ENCODE results near the gene HMCN2.

HMCN2 gene

GRCh38 chr9:130478736-130479575, 213.4 kb downstream of the HMCN2 start:
- Histone ChIP-seq H3K27me3 (ENCODE audit: control insufficient read depth in 1 of 2, insufficient read depth in 2 of 2, low read length in 2 of 2) (no peaks in the 10 kb centered on the region), H3K27ac (ENCODE audit: low read depth, low read length) (no peak overlapping the region), H3K4me3 (ENCODE audit: low read depth in 1 of 2, low read length in 2 of 2) (no peak overlapping the region), H3K9ac (ENCODE audit: low read length) (no peak overlapping the region), H3K4me1 (ENCODE audit: insufficient read depth, low read length) (no peaks in the 10 kb centered on the region), H3K9me3 (ENCODE audit: low read length) (no peaks in the 10 kb centered on the region), H3K36me3 (ENCODE audit: insufficient read depth, low read length) (no peaks in the 10 kb centered on the region)

GRCh38 chr9:130479587-130479986, 214.0 kb downstream of the HMCN2 start:
- Histone ChIP-seq H3K9me3 (ENCODE audit: low read length) (no peaks in the 10 kb centered on the region), H3K9ac (ENCODE audit: low read length) (no peak overlapping the region), H3K4me3 (ENCODE audit: low read depth in 1 of 2, low read length in 2 of 2) (no peak overlapping the region), H3K27me3 (ENCODE audit: control insufficient read depth in 1 of 2, insufficient read depth in 2 of 2, low read length in 2 of 2) (no peaks in the 10 kb centered on the region), H3K27ac (ENCODE audit: low read depth, low read length) (no peak overlapping the region), H3K36me3 (ENCODE audit: insufficient read depth, low read length) (no peaks in the 10 kb centered on the region), H3K4me1 (ENCODE audit: insufficient read depth, low read length) (no peaks in the 10 kb centered on the region)

- Histone ChIP-seq H3K9me3 (ENCODE audit: low read length) (no peaks in the 10 kb centered on the region), H3K4me3 (ENCODE audit: low read depth in 1 of 2, low read length in 2 of 2) (no peak overlapping the region), H3K9ac (ENCODE audit: low read length) (no peak overlapping the region), H3K4me1 (ENCODE audit: insufficient read depth, low read length) (no peaks in the 10 kb centered on the region), H3K27ac (ENCODE audit: low read depth, low read length) (no peak overlapping the region), H3K27me3 (ENCODE audit: control insufficient read depth in 1 of 2, insufficient read depth in 2 of 2, low read length in 2 of 2) (no peaks in the 10 kb centered on the region), H3K36me3 (ENCODE audit: insufficient read depth, low read length) (no peaks in the 10 kb centered on the region)
These were observed 215.1 kb downstream of the HMCN2 start for GRCh38 chr9:130480673-130481072.

GRCh38 chr9:130482463-130482862, 216.9 kb downstream of the HMCN2 start:
- Histone ChIP-seq H3K4me3 (ENCODE audit: low read depth in 1 of 2, low read length in 2 of 2) (no peak overlapping the region), H3K27me3 (ENCODE audit: control insufficient read depth in 1 of 2, insufficient read depth in 2 of 2, low read length in 2 of 2) (no peaks in the 10 kb centered on the region), H3K4me1 (ENCODE audit: insufficient read depth, low read length) (no peaks in the 10 kb centered on the region), H3K9ac (ENCODE audit: low read length) (no peak overlapping the region), H3K36me3 (ENCODE audit: insufficient read depth, low read length) (no peaks in the 10 kb centered on the region), H3K9me3 (ENCODE audit: low read length) (no peaks in the 10 kb centered on the region), H3K27ac (ENCODE audit: low read depth, low read length) (no peak overlapping the region)

GRCh38 chr9:130483371-130483971, 217.9 kb downstream of the HMCN2 start:
- no peak overlapping the region for H3K9ac ChIP-seq (ENCODE audit: low read length)
- H3K27me3 ChIP-seq (ENCODE audit: control insufficient read depth in 1 of 2, insufficient read depth in 2 of 2, low read length in 2 of 2): no peaks in the 10 kb centered on the region
- H3K36me3 ChIP-seq (ENCODE audit: insufficient read depth, low read length): no peaks in the 10 kb centered on the region
- no peak overlapping the region for H3K4me3 ChIP-seq (ENCODE audit: low read depth in 1 of 2, low read length in 2 of 2)
- no peak overlapping the region for H3K27ac ChIP-seq (ENCODE audit: low read depth, low read length)
- H3K9me3 ChIP-seq (ENCODE audit: low read length): no peaks in the 10 kb centered on the region
- H3K4me1 ChIP-seq (ENCODE audit: insufficient read depth, low read length): no peaks in the 10 kb centered on the region

Data from muscle layer of colon (tissue), 2 donors.